ENCODE measurements around the gene PACSIN2.
"Not testable (repeated sequence)": the region's sequence is repeated elsewhere in the genome, so short reads cannot be mapped to it uniquely, and the experiment has no call there.

PACSIN2 gene

GRCh38 chr22:42963231-42963595 is 51.7 kb downstream of the PACSIN2 start:
- FAIRE-seq = no peak

DNA sequence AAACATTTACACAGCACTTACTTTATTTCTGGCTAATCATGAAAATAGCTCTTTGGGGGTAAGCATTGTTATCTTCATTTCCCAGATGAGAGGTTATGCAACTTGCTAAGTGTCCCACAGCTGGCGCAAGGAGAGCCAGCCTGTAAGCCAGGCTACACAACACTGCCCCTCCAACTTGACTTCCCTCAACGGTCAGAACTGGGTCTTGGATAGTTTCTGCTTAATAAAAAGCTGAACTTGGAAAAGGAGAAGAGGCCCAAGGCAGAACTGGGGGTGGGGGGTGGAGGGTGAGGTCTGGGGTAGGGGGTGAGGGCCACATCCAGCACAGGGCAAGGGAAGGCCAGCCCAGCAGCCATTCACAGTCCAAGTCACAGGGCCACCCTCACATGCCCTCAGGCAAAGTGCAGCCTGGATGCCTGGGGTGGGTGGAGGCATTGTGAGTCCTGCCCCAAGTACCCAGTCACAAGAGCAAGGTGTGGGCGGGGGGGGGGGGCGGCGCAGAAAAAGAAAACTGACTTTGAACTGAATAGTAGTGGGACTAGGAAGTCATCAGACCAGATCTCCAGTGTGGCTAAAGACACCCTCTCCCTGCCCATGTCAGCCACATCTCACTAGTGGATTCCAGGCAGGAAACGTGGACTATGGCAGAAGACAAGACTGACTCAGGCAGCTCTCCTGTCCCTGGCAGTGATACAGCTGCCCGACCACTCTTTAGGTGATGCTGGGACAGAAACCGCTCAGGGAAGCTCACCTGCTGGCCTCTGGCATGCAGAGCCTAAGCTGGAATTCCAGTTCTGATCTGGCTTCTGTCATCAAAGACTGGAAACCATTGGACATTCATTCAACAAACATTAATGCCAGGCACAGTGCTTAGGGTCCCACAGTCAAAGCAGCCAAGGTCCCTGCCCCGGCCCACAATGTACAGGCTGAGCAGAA is 52.4 kb downstream of the PACSIN2 start:
- FAIRE-seq = no peak

GRCh38 chr22:42961810-42962209 is 53.1 kb downstream of the PACSIN2 start:
- FAIRE-seq = no peak

DNA sequence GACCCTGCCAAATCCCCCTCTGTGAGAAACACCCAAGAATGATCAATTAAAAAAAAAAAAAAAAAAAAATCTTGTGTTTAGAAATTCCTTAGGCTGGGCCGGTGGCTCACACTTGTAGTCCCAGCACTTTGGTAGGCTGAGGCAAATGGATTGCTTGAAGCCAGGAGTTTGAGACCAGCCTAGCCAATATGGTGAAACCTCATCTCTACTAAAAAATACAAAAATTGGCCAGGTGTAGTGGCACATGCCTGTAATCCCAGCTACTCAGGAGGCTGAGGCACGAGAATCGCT is 53.6 kb downstream of the PACSIN2 start:
- not testable (repeated sequence) for FAIRE-seq

GRCh38 chr22:42960531-42961399 is 54.2 kb downstream of the PACSIN2 start:
- no peak for FAIRE-seq

DNA sequence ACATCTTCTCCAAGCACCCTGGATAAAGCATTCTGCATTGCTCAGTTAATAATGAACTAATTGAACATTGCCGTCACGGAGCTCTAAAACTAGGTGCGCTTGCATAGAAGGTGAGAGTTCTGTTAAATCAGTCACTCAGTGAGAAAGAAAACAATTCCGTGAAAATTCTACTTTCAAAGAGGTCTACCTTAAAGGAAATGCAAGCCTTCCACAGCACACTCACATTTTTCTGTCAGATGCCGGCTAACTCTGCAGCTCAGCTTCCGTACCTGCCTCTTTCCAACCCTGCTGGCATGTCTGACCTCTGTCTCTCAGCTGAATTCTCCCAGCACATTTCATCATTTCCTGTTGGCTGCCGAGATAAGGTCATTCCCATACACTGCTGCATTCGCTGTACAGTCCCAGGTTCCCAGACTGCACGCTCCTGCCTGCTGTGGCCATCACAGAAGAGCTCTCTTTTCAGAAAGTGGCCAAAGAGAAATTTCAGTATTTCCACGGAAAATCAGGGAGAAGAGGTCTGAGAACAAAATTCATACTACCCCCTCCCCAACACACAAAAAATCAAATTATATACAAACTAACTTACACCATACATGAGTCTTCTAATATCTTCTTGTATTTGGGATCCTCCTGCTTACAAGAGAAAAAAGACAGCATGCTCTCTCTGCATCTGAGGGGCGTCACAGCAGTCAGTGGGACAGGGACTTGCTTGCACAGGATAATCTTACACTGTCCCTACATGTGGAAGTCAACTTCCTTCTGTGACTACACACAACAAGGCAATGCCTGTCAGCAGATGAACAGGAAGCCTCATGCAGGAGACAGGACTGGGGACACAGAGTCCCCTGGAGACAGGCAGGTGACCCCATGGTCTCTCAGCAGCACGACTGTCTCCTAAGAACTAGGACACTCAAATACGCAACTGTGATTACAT is 55.1 kb downstream of the PACSIN2 start:
- FAIRE-seq = no peak

GRCh38 chr22:42958937-42959336 is 56.0 kb downstream of the PACSIN2 start:
- FAIRE-seq = no peak

DNA sequence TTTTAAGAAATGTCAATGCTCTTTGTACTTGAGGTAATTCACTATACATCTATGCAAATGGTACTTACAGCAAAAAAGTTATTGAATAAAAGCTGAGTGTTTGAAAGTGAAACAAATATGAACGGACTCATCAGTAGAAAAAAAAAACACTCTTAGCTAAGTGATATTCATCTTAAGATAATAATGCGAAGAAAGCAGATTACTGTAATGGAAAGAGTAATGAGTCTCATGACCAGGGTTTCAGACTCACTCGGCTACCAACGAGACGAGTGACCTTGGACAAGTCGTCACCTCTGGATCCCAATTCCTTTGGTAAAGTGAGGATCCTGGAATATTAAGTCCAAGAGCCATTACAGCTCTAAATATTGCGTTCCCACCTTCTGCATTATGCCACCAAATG is 57.0 kb downstream of the PACSIN2 start:
- no peak for FAIRE-seq

GRCh38 chr22:42957544-42957943 is 57.4 kb downstream of the PACSIN2 start:
- FAIRE-seq = no peak

DNA sequence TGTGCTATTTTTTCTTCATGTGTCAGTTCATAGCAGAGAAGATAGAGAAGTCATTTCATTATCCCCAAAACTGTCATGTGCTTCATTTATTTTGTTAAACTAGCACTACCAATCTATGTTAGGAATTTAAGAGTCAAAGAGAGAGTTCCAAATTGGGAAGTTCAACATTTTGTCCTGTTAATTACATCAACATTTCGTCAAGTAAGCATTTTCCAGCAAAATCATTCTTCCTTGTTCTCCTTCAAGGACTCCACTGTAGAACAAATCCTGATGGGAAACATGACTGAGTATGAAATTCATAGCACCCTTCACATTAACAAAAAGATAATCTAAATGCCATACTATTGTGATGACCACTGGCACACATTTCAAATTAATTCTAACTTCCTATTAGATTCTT is 59.1 kb downstream of the PACSIN2 start:
- FAIRE-seq = no peak

DNA sequence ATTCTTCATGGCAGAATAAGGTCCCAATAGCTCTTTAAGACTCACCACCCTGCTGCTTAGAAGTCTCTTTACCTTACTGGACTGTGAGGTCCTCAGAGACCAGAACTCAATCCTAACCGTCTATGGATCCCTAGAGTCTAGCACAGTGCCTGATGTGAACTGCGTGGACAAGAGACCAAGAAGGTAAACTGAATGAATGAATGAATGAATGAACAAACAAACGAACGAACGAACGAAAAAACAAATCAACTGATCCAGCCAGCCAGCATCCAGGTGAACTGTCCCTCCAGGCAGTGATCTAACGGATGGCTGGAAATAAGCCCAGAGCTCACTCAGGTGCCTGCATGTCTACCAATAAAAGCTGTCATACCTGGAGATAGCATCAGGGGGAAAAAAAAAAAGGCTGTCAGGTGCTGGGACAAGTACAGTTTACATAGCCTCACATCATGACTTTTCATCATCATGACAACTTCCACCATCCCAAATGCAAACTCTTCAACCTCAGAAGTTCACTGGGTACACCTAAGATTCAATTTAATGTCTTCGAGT is 59.8 kb downstream of the PACSIN2 start:
- FAIRE-seq = no peak

GRCh38 chr22:42953751-42954150 is 61.2 kb downstream of the PACSIN2 start:
- not testable (repeated sequence) for FAIRE-seq

- no peak for FAIRE-seq
Observed at GRCh38 chr22:42951093-42951710, 63.7 kb downstream of the PACSIN2 start.

- FAIRE-seq = no peak
Observed at GRCh38 chr22:42950281-42950680, 64.7 kb downstream of the PACSIN2 start.

GRCh38 chr22:42949159-42949558 is 65.8 kb downstream of the PACSIN2 start:
- FAIRE-seq = no peak

DNA sequence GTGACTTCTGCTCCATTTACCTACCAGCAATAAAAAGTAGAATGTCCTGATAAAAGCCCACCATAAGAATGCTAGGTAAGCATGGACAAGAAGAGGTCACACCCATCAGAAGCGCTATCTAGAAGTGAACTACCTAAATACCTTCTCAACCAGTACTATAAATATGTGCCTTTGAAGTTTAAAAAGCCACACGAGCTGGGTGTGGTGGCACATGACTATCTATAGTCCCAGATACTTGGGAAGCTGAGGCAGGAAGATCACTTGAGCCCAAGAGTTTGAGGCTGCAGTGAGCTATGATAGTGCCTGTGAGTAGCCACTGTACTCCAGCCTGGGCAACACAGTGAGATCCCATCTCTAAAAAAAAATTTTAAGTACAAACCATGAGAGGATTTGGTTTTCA is 66.7 kb downstream of the PACSIN2 start:
- no peak for FAIRE-seq

- FAIRE-seq = no peak
Observed at GRCh38 chr22:42947211-42947990, 67.5 kb downstream of the PACSIN2 start.

DNA sequence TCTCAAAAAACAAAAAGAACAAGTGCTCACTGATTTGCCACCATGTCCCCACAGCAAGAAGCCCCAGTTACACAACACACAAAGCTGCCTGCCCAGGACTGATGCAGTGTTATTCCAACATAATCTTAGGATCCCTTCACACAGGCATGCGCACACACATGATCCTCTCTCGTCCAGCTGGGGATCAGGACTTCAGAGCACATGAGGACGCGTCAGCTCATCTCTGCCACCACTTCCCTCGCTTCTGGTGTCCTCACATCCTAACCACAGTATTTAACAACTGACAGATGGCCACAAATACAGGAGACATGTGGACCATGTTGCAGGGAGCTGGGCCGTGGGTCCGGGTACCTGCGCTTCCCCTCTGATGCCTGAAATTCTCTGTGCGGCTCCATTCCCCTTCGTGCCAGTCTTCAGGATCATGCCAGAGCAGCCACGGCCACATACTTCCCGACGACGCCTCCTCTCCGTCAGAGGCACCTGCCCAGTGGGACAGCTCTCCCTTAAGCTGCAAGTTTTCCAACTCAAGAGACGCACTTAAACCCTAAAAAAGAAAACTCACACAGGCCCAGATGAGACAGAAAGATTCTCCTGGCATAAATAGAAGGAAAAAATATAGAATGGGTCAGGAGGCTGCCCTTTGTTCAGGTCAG is 68.3 kb downstream of the PACSIN2 start:
- FAIRE-seq = no peak

- FAIRE-seq = no peak
Observed at GRCh38 chr22:42945736-42946135, 69.2 kb downstream of the PACSIN2 start.

DNA sequence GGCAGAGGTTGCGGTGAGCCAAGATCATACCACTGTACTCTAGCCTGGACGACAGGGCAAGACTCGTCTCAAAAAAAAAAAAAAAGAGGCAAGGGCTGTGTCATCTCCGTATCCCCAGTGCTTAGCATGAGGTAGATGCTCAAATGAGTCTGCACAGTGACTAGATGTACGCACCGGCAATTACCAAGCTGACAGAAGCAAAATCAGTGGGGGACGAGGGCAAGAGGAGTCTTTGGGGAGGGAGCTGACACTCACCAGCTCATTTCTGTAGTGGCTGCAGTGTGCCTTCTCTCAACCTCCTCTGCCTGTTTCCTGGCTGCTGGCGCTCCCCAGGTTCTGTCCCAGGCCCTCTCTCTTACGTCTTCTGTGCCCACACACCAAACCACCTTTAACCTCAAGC is 69.9 kb downstream of the PACSIN2 start:
- FAIRE-seq = no peak

DNA sequence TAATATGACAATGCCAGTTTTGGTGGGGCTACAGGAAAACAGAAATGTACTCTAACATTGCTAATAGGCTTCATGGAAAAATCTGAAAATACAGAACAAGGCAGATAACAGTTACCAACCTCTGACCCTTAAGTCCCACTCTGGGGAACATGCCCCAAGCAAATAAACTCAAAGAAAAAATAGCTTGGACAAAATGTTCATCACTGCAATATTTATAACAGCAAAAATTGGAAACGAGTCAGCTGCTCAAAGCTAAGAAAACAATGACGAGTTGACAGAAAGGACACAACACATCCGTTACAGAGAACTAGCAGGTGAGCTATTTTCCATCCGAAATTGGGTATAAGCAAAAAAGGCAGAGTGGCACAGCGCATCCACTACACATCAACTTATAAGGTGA is 70.5 kb downstream of the PACSIN2 start:
- no peak for FAIRE-seq
